Mucosa of descending colon (tissue), 3 donors: Measurements from ENCODE around the gene ABHD17A. TPM values are rescaled to one million over a fixed set of nuclear protein-coding genes. Genes with fewer than 3 reads are reported as not detected.
A peak's percentile ranks its signal among the peaks of the same experiment; 100 is the strongest.

Experiments
- ATAC-seq: fragments of 200-7000 bp; cut with Tn5 transposase; one replicate; pipeline ENCODE4 v1.9.1; 2020; ENCODE audit warnings: mild to moderate bottlenecking, moderate library complexity
- DNase-seq, 3 donors: peaks; one replicate each; pipeline ENCODE4 v3.0.0-alpha.2; 2020
- H3K36me3 ChIP-seq: fragments of 200-600 bp; one replicate; pipeline ENCODE4 v1.8.0; 2021; ENCODE audit warnings: low read depth, mild to moderate bottlenecking
- H3K4me1 ChIP-seq: fragments of 200-600 bp; one replicate; pipeline ENCODE4 v1.8.0; 2021; ENCODE audit warnings: low read depth, mild to moderate bottlenecking
- H3K4me3 ChIP-seq: fragments of 200-600 bp; one replicate; pipeline ENCODE4 v1.8.0; 2021; ENCODE audit warnings: mild to moderate bottlenecking
- H3K9me3 ChIP-seq: fragments of 200-600 bp; one replicate; pipeline ENCODE4 v1.8.0; 2021; ENCODE audit warnings: mild to moderate bottlenecking
- intact Hi-C, 2 donors: fragments of 100-400 bp; cut with DNase I in 1 of 2; cut with micrococcal nuclease in 1 of 2; formaldehyde crosslinking; loops; one replicate each; pipeline versions ENCODE4 v1.11.0 to v1.11.1; 2022; cut with DNase I, micrococcal nuclease
- total RNA-seq, 3 donors: library from RNA; stranded (reverse); fragmentation: NEBNext Ultra II Directional in 2 of 3; extraction: Animal tissue kit (Norgen Biotek cat#: 25700) in 2 of 3; gene quantifications; one replicate each; pipeline versions ENCODE4 v1.2.1 to v1.2.4, GENCODE V29; 2021 to 2023
- TF ChIP-seq, protein P1 (sequence below): fragments of 200-600 bp; IDR thresholded peaks from one replicate; pipeline ENCODE4 v1.8.0; 2022; ENCODE audit warnings: antibody characterized with exemption, mild to moderate bottlenecking
- donor health status: DM: no; HTN: no; CAD: no; lungs with moderate emphysema.
- donor health status: DM: no; HTN: no; CAD: no.
- donor health status: DM: no; HTN: yes; CAD: no.

Gene ABHD17A
- total RNA-seq, 3 donors from 2014 or later: 60.9 to 65.8 (median 65.8) TPM

DNA sequence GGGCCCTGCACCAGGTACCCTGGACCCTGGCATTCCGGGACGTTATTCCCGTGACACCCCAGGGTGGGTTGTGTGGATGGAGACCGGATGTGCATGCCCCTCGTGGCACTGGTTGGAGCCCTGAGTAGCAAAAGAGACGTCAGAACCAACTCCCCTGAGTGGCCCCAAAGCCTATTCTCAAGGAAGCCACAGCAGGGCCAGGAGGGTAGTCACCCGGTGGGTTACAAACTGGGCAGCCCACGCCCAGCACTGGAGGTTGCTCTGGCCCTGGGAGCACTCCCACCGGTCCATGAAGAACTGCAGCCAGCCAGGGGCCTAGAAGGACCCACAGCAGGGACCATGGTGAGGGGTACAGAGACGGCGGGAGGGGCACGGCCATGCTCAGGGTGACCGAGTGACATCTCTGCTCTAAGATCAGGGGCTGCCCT lies 29.5 kb downstream of the ABHD17A start:
- intact Hi-C loops: no loop called here
- Histone ChIP-seq H3K4me1 (peaks cover 76% of the 10 kb centered on the region), H3K9me3 (no peaks in the 10 kb centered on the region), H3K36me3 (no peaks in the 10 kb centered on the region), H3K4me3 (no peak overlapping the region)
- DNase-seq (no peak), ATAC-seq (peak; percentile 1)
- TF ChIP-seq, protein P1, sequence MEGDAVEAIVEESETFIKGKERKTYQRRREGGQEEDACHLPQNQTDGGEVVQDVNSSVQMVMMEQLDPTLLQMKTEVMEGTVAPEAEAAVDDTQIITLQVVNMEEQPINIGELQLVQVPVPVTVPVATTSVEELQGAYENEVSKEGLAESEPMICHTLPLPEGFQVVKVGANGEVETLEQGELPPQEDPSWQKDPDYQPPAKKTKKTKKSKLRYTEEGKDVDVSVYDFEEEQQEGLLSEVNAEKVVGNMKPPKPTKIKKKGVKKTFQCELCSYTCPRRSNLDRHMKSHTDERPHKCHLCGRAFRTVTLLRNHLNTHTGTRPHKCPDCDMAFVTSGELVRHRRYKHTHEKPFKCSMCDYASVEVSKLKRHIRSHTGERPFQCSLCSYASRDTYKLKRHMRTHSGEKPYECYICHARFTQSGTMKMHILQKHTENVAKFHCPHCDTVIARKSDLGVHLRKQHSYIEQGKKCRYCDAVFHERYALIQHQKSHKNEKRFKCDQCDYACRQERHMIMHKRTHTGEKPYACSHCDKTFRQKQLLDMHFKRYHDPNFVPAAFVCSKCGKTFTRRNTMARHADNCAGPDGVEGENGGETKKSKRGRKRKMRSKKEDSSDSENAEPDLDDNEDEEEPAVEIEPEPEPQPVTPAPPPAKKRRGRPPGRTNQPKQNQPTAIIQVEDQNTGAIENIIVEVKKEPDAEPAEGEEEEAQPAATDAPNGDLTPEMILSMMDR: no peak

DNA sequence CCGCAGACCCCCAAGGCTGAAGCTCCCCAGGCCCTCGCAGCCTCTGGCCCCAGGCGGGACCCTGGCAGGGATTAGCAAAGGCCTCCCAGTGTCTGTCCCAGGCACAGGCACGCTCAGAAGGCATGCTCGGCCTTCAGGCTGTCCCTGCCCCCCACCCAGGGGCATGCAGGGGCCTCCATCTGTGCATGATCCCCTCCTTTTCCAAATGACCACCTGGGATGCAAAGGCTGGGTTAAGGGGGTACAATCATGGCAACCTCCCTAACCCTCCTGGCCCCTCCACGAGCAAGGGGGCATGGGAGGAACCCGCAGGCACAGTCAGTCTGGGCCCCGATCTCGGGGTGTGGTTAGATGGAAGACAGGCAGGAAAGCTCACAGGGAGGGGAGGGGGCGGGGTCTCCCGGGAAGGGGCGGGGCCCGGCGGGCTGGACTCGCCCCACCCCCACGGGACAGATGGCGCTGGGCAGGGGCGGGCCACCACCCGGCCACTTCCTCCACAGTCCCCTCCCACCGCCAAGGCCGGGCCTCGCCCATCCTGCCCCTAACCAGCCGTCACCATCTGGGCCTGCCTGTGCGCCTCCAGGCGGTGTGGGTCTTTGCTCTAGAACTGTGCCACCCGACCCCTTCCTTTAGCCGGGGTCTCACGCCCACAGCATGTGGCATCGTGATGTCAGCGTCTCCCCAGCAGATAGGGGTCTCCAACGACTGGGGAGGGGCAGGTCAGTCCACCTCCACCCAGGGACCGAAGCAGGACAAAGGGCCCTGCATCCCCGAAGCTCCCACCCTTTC lies 30.1 kb downstream of the ABHD17A start:
- Histone ChIP-seq H3K4me1 (peaks cover 70% of the 10 kb centered on the region), H3K36me3 (no peaks in the 10 kb centered on the region), H3K4me3 (no peak overlapping the region), H3K9me3 (no peaks in the 10 kb centered on the region)
- intact Hi-C loops: no loop called here
- peak; percentile 96 to 98 (median 97) for DNase-seq
- ATAC-seq: peak; percentile 74
- TF ChIP-seq, protein P1: no peak

DNA sequence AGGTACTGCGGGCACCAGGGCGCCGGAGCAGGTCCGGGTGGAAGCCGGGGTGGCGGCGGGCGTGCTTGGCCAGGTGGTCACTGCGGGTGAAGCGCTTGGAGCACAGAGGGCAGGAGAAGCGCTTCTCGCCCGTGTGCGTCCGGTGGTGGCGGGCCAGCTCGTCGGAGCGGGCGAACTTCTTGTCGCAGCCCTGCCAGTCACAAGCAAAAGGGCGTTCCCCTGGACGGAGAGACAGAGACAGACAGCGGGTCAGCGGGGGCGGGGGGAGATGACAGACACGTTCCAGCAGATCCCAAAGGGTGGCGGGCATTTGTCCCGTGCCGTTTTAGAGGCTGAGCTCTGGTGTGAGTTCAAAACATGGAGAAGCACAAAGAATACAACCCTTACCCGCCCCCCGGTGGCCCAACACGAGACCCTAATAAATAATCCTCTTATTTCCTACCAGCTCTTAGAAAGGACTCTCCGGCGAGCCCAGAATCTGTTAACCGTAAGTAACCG lies 30.7 kb downstream of the ABHD17A start:
- DNase-seq (peak; percentile 66 to 78 (median 69)), ATAC-seq (no peak)
- peaks cover 64% of the 10 kb centered on the region for H3K4me1 ChIP-seq
- intact Hi-C loops: no loop called here
- H3K4me3 ChIP-seq: no peak overlapping the region
- H3K36me3 ChIP-seq: no peaks in the 10 kb centered on the region
- no peaks in the 10 kb centered on the region for H3K9me3 ChIP-seq
- TF ChIP-seq, protein P1: no peak

DNA sequence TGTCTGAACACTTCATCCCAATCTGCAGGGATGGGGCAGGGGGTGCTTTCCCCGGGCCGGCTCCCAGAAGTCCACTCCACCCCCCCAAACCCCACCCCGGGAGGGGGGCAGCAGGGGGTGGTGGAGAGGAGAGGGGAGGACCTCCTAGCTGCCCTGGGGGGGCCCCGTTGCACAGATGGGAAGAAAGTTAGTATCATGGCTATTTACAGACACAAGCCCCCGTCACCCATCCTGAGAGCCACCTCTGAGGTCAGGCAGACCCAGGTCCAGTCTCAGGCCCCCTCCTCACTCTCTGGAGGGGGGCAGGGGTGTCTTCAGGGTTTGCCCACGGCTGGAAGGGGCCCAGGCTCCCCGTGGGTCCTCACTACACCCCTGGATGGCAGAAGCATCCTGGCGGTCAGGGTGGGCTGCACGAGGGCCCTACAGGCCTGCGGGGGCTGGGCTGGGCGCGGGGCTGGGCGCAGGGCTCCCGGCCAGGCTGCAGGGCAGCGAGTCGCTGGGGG lies 31.2 kb downstream of the ABHD17A start:
- intact Hi-C loops: no loop called here
- Histone ChIP-seq H3K9me3 (no peaks in the 10 kb centered on the region), H3K36me3 (no peaks in the 10 kb centered on the region), H3K4me1 (peaks cover 59% of the 10 kb centered on the region), H3K4me3 (no peak overlapping the region)
- DNase-seq: peak in 2 of 3 donors; percentile 62 to 75
- no peak for ATAC-seq
- TF ChIP-seq, protein P1: no peak

DNA sequence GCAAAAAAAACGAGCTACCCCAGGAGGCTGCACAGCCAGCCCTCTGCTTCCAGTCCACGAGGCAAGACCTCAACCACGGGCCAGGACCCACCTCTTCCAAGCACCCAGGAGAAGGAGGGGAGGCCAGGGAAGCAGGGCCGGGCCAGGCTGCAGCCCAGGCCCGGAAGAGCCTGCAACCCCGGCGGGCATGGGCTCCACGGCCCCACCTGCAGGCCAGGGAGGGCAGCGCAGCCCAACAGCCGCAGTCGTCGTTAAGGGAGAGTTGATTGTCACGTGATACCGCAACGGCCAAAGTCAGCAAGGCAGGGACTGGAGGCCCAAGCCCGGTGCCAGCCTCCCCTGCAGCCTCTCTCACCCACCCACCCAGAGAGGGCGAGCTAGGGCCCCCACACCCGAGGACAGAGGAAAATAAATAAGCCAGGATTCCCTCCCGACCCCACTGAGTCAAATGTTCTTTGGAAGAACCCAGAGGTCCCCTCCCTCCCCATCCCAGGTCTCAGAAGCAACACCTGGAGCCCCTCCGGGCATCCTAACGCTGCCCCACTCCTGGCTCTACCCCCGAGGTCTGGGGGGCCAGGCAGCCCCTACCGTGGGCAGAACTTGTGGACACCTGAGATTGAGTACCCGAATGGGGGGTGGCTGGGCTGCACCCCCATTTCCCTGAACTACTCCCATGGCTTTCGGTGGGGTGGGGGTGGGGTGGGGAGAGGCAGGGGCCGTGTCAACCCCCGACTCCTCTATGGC lies 31.8 kb downstream of the ABHD17A start:
- ATAC-seq (peak; percentile 43), DNase-seq (peak; percentile 91 to 96 (median 93))
- intact Hi-C loops: no loop called here
- Histone ChIP-seq H3K4me1 (peaks cover 53% of the 10 kb centered on the region), H3K4me3 (no peak overlapping the region), H3K36me3 (no peaks in the 10 kb centered on the region), H3K9me3 (no peaks in the 10 kb centered on the region)
- TF ChIP-seq, protein P1: peak; percentile 99
